Inferior parietal cortex (tissue), 1 donor: ENCODE measurements around the gene TSPEAR.
"Not testable (repeated sequence)": the region's sequence is repeated elsewhere in the genome, so short reads cannot be mapped to it uniquely, and the experiment has no call there.

Experiments
- DNase-seq: peaks from one replicate; pipeline ENCODE4 v3.0.0-alpha.2; 2016; ENCODE audit errors: extremely low spot score

The TSPEAR gene

GRCh38 chr21:44627181-44627822 lies 84.1 kb downstream of the TSPEAR start:
- DNase-seq, result not testable (repeated sequence)

DNA sequence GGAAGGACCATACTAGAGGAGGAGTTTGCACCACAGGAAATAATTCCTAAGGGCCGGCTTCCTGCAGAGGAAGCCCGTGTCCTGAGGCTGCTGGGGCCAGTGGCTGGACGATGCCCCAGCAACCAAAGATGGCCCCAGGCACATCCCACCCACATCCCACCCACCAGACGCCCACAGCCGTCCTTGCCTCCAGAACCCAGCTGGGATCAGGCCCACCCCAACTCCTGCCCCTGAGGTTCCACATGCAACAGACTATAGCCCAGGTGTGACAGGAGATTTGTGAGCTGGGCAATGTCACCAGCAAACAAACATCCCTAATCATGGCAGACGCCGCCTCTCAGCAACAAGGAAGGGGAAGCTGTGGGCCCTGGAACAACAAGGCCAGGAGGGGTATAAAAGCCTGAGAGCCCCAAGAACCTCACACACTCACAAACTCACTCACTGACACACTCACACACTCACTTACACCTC lies 84.7 kb downstream of the TSPEAR start, which contains the start of gene KRTAP10-9:
Gene KRTAP10-9 (plus strand): TSS at position 421 of the 471 bp plus-strand sequence. CDS start 79 bp downstream, outside the sequence.
- no peak for DNase-seq

DNA sequence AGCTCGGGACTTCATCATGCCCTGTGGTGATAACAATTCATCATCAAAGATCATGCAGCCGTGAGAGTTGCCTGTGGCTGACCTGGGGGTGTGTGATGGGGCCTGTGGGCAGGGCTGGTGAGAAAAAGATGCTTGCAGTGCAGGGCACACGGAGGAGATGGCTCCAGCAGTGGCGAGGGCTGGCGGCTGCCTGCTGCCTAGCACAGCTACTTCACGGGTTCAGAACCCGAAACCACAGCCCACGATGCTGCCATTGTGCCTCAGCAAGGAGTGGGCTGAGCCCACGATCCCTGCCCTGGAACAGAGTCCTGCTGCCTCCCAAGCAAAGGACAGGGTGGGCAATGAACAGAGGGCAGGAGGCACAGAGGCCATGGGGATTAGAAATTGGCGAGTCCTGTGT lies 85.1 kb downstream of the TSPEAR start:
- no peak for DNase-seq

- DNase-seq, result no peak
Observed at GRCh38 chr21:44625756-44626155, 85.6 kb downstream of the TSPEAR start.

- DNase-seq, result no peak
Observed at GRCh38 chr21:44623575-44623974, 87.8 kb downstream of the TSPEAR start.

DNA sequence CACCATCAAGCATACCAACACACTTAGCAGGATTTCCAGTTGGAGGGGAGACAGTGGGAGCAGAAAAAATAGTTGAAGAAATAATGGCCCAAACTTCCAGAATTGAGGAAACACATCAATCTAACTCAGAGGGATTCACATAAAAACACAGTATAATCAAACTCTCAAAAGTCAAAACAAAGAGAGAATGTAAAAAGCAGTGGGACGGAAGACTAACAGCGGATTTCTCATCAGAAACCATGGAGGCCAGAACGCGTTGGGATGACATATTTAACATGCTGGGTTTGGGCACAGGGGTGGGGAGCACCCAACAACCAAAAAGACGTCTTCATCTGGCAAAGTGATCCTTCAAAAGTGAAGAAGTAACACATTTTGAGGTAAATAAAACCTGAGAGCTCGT lies 91.5 kb downstream of the TSPEAR start:
- DNase-seq, result no peak

DNA sequence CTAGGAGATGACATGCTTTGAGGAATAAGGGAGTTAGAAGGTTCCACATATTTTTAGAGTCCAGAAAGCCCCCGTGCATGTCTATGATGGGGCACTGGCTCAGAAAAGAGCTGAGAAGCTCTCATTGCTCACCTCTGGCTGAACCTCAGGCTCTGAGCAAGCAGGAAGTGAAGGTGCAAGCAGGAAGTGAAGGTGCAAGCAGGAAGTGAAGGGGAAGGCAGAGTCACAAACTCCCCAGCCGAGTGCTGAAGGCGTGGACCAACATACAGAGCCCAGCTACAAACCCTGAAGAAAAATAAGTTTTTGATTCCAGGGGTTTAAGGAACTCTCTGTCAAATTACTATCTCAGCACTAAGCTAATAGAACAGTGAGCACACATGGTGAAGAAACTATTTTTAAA lies 92.5 kb downstream of the TSPEAR start:
- no peak for DNase-seq

GRCh38 chr21:44618504-44618903 lies 92.9 kb downstream of the TSPEAR start:
- DNase-seq, result no peak

DNA sequence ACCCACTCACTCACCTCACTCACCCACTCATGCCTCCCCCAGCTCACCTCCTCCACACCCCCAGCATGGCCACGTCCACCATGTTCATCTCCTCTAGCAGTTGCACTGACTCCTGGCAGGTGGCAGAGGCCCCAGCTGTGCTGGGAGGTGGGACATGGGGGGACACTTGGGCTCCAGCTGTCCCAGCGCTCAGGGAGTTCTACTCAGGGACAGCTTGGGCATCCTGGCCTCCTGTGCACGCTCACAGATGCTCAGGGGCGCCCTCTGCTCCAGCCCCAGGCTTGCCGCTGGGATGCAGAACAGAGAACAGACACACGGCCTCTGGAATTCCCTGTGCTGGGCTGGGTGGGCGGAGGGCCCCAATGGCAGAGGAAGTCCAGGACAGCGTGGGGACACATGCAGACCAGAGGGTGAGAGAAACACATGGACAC lies 94.3 kb downstream of the TSPEAR start:
- DNase-seq, result no peak

GRCh38 chr21:44616591-44616926 lies 94.8 kb downstream of the TSPEAR start:
- DNase-seq, result no peak

DNA sequence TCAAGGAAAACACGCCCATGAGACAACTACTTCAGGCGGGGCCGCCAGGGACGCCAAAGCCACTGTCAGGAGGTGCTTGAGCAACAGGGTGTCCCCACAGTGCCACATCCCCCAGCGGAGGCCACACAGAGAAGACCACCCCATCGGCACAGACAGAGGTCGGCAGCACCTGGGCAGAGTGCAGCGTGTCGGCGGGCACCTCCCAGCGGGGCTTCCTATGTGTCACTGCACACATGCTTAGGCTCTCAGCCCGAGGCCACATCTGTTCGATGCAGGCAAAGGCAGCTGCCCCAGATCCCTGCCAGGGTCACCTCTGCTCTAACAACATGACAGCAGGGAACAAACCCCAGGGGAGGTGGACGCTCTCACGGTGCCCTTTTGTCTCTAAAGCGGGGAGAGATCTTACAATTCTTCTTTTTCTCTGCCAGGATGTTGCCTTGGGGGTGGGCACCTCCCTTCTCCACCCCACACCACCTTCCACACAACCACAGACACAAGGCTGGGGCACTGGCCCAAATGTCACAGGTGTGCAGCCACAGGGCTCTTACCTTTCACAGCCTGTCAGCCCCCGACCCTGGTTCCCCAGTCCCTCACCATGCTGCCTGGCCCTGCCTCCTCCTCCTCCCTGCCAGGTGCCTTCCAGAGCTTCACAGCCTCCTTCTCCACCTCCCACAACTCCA lies 95.3 kb downstream of the TSPEAR start:
- no peak for DNase-seq

- DNase-seq, result no peak
Observed at GRCh38 chr21:44615466-44615865, 95.9 kb downstream of the TSPEAR start.

- no peak for DNase-seq
Observed at GRCh38 chr21:44614961-44615391, 96.4 kb downstream of the TSPEAR start.

GRCh38 chr21:44614161-44614631 lies 97.2 kb downstream of the TSPEAR start:
- no peak for DNase-seq

DNA sequence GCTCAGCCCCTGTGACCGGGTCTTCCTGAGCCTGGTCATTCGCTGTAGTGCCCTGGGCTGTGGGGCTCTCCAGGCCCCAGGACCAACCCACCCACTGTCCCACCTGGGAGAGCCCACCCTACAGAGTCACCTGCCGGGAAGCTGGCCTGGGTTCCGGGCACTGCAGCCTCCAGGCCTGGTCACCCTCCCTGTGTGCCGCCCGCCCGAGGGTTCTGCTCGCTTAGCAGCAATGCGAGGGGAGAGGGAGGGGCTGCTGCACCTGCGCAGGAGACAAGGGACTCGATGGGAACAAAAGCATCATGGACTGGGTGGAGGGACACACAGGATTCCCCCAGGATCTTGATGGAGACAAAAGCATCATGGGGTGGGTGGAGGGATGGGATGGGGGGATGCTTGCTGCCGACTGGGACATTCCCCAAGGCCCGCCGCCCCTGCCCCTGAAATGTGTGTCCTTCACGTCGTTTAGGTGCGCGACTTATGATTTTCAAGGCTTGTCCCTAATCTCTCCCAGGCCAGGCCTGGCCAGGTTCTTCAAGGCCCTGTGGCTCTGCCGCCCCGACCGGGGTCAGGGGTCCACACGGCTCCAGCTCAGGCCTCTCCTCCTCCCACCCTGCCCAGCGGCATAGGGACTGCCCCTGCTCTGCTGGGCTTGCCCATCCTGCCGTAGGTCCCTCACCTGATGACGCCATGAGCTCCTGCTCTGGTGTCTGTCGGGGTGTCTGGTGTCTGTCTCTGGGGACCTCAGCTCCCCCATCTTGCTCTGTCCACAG lies 97.8 kb downstream of the TSPEAR start:
- no peak for DNase-seq

DNA sequence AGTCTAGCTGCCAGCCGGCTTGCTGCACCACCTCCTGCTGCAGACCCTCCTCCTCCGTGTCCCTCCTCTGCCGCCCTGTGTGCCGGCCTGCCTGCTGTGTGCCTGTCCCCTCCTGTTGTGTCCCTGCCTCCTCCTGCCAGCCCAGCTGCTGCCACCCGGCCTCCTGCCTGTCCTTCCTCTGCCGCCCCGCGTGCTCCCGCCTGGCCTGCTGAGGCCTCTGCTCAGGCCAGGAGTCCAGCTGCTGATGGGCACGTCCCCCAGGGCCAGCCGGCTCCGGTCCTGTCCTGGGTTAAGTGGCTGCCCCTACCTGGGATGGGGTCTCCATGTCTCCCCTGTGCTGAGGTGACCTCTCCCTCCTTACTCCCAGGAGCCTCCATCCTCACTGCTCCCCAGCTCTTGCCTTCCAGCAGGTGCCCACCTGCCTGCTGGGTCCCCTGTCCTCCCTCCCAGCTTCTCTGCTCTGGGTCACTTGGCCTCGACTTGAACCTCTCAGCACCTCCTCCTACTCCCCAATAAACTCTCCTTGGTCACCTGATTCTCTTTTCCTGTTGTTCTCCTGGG lies 98.6 kb downstream of the TSPEAR start:
- no peak for DNase-seq

- DNase-seq, result no peak
Observed at GRCh38 chr21:44612029-44612486, 99.3 kb downstream of the TSPEAR start, which contains the start of gene KRTAP10-8. Gene KRTAP10-8 (plus strand): TSS chr21:44612079. CDS start chr21:44612101, 22 bp downstream.

DNA sequence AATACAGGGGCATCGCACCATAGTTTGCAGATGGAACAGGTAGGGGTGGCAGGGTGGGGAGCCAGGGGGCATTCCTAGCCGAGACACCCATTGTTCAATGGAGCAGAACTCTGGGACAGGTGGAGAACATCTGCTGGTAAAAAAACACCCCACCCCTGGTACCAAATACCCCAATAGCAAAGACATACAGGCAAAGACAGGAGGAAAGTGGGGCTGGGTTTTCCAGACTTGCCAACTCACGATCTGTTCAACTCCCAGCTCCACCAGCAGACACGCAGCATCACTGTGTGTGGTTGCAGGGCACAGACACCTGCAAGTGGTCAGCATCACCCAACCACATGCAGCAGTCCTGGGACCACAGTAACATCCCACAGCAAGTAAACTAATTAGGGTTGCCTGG lies 99.8 kb downstream of the TSPEAR start:
- no peak for DNase-seq

DNA sequence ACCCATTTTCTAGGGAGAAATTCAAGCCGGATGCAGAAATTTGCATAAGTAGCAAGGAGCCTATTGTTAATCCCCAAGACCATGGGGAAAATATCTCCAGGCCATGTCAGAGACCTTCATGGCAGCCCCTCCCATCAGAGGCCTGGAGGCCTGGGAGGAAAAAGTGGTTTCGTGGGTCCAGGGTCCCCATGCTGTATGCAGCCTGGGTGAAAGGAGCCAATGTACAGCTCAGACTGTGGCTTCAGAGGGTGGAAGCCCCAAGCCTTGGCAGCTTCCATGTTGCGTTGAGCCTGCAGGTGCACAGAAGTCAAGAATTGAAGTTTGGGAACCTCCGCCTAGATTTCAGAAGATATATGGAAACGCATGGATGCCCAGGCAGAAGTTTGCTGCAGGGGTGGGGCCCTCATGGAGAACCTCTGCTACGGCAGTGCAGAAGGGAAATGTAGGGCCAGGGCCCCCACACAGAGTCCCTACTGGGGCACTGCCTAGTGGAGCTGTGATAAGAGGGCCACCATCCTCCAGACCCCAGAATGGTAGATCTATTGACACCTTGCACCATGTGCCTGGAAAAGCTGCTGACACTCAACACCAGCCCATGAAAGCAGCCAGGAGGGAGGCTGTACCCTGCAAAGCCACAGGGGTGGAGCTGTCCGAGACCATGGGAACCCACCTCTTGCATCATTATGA lies 101.1 kb downstream of the TSPEAR start:
- DNase-seq, result not testable (repeated sequence)

GRCh38 chr21:44609193-44609592 lies 102.2 kb downstream of the TSPEAR start:
- no peak for DNase-seq

- no peak for DNase-seq
Observed at GRCh38 chr21:44606495-44606894, 104.9 kb downstream of the TSPEAR start.
